IPS-11a (cell line): Measurements from ENCODE around the gene DAP.
"Not testable (repeated sequence)": the region's sequence is repeated elsewhere in the genome, so short reads cannot be mapped to it uniquely, and the experiment has no call there.

Source experiments
- H3K4me3 ChIP-seq: one replicate; pipeline ENCODE4 v1.5.1; 2013; ENCODE audit warnings: low read depth, low read length, control low read depth

Gene DAP

DNA sequence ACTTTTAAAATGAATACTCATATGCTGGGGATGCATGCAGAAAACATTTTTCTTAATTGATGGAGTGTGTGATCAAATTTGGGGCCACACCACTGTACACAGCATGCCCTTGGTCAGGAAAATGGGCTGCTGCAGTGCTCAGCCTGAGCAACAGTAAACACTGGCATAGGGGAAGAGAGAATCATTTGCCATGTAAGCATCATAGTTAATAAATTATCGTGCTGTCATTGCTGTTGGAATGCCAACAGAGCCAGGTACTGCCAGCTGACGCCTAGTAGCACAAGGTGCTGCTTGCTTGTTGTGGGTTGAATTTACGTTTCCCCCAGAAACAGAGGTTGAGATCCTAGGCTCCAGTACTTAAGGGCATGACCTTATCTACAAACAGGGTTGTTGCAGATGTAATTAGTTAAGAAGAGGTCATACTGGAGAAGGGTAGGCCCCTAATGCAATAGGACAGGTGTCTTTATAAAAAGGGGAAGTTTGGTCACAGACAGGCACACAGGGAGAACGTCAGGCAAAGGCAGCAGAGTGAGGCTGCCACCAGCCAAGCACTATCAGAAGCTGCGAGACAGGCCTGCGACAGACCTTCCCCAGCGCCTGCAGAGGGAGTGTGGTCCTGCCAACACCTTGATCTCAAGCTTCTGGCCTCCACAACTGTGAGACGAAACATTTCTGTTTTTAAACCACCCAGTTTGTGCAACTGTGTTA lies 25.3 kb downstream of the DAP start:
- no peak overlapping the region for H3K4me3 ChIP-seq

GRCh38 chr5:10734832-10735523 lies 26.1 kb downstream of the DAP start:
- H3K4me3 ChIP-seq = no peak overlapping the region

GRCh38 chr5:10734037-10734709 lies 26.9 kb downstream of the DAP start:
- no peak overlapping the region for H3K4me3 ChIP-seq

DNA sequence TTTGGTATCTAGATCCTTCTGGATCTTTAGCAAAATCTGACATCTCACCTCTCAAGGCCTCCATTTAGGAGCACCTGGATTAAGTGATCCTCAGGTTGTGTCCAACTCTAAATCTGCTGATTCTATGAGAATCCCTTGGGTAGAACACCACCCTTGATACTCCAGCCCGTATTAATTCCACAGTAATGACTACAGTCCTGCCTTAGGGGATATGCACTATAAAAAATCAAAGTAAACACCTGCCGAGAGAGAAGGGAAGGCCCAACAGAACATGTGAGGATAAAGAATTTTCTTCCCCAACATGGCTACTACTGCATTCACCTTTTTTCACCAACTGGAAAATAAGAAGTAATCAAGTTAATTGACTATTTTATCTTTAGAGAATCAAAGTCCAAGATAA lies 27.6 kb downstream of the DAP start:
- H3K4me3 ChIP-seq = no peak overlapping the region

DNA sequence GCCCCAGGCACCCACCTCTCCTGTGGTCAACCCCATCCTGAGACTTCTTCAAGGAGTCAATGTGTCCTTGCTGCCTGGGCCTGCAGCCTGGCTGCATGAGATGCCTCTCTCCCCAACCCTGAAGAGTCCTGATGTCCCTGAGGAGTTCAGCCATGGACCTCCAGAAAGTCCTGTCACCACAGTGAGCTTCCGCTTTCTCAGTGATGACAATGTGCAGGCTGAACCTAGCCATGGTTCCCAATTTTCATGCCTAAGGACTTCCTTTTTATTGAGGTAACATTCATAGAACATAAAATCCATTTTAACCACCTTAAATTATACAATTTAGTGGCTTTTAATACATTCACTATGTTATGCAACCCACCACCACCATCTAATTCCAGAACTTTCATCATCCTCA lies 29.1 kb downstream of the DAP start:
- H3K4me3 ChIP-seq = no peak overlapping the region

DNA sequence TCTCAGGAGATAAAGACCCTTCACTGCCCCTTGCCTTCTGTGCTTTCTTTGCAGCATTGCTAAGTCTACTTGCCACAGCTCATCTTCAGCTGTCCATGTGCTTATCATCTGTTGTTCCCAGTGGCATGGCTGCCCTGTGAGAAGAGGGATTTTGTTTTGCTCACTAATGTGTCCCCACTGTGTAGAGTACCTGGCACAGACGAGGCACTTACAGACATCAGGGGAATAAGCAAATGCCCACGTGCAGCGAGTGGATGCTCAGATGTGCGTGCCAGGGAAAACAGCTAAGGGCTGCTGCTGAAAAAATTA lies 31.0 kb downstream of the DAP start:
- H3K4me3 ChIP-seq = no peak overlapping the region

- H3K4me3 ChIP-seq = no peak overlapping the region
Measured at GRCh38 chr5:10729320-10730042, 31.6 kb downstream of the DAP start.

DNA sequence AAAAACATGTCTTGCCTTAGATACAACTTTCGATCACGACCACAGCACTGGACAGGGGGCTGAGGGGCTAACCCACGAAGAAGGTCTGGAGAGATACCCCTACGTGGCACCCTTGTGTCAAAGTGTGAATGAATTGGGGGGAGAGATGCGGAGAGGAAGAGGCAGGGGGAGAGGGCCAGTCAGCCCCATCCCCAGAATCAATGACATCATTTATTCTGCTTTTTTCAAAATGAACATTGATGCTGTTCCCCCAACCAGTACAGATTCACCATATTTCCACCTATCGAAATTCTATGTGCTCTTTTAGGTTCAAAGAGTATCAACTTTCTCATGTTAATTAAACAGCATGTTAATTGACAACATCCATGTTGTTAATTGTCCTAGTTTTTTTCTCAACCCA lies 32.4 kb downstream of the DAP start:
- no peak overlapping the region for H3K4me3 ChIP-seq

DNA sequence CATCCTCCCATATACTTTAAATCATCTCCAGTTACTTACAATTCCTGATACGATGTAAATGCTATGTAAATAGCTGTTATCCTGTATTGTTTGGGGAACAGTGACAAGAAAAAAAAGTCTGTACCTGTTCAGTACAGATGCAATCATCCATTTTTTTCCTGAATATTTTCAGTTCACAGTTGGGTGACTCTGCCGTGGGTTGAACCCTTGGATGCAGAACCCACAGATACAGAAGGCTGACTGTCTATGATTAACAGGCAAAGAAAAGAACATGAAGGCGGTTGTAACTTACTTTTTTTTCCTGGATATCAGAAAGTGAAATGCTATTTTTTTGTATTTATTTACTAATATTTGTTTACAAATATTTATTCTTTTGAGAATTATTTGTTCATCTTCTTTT lies 33.2 kb downstream of the DAP start:
- no peak overlapping the region for H3K4me3 ChIP-seq

GRCh38 chr5:10726913-10727517 lies 34.0 kb downstream of the DAP start:
- H3K4me3 ChIP-seq = no peak overlapping the region

DNA sequence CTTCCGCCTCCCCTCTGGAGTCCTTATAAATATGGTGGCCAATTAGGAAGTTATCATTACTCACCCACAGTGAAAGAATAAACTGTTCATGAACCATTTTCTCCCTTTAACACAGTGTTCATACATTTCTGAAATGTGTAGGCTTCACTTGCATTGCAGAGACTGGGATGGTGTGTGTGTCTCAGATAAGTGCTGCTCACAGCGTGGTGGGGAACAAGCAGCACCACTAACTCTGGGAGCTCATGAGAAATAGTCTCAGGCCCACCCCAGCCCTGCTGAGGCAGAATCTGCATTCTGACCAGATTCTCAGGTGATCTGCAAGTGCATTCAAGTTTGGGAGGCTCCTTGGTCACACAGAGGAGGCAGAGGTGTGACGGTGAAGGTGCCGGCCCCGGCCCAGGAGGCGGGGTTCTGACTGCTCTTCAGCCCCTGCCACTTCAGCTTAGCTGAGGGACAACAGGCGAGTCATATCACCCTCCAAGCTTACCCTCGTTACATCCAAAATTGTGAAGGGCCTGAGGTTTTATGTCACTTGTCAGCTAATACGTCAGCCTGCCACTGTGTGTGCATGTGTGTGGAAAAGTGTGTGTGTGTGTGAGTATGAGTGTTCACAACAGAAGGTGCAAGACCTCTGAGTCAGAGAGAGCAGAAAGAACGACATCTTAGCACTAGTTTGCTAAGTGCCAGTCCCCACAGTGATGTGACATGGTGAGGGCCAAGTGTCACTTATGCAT lies 34.7 kb downstream of the DAP start:
- H3K4me3 ChIP-seq = no peak overlapping the region

DNA sequence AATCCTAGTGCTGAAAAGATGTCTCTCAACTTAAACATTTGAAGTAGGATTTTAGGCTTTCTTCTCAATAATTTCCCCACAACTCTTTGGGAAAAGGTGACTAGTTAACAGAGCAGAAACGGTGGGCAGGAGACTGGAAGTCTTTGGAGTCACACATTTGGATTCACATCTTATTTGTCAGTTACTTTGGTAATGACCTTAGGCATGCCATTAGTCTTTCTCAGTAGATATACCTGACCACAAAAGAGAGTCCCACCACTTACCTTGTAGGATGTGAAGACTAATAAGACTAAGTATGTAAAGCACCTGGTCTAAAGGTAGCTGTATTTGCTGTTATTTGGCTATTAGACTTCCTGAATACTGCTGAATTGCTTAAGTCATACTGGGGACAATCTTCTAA lies 35.4 kb downstream of the DAP start:
- no peak overlapping the region for H3K4me3 ChIP-seq

GRCh38 chr5:10724781-10725507 lies 36.1 kb downstream of the DAP start:
- H3K4me3 ChIP-seq = no peak overlapping the region

DNA sequence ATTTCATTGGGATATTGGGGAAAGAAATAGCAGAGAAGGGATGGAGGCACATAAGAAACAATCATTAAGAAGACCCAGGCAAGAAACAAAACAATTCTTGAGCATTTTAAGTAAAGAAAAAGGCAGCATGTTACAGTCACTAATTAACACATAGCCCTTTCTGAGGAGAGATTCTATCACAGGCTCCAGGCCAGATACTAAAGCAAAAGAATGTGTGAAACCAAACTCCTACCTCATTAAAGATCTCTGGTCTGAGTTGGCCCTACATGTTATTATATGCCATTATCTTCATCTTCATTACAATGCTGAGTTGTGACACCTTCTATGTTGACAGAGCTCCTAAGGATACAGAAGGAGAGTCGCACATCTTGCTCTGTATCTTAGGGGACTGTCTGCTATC lies 37.5 kb downstream of the DAP start:
- no peak overlapping the region for H3K4me3 ChIP-seq

- H3K4me3 ChIP-seq = not testable (repeated sequence)
Measured at GRCh38 chr5:10720766-10721165, 40.3 kb downstream of the DAP start.

DNA sequence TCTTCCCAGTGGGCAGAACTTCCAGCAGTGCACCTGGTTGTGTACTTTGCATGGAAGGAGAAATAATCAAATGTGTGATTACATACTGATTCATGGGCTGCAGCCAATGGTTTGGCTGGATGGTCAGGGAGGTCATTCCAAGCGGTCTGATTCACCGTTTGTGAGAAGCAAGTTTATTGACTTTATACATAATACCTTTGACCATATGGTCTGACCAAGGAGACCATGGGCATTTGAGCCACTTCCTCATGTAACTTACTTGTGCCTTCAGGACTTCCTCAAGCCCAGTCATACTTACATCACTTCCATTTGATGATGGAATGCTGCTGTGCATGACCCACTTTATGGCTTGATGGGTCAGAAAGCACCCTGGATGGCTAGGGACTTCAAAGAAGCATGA lies 41.1 kb downstream of the DAP start:
- no peak overlapping the region for H3K4me3 ChIP-seq

- H3K4me3 ChIP-seq = not testable (repeated sequence)
Measured at GRCh38 chr5:10718617-10719016, 42.4 kb downstream of the DAP start.

GRCh38 chr5:10716825-10717224 lies 44.2 kb downstream of the DAP start:
- H3K4me3 ChIP-seq = not testable (repeated sequence)

DNA sequence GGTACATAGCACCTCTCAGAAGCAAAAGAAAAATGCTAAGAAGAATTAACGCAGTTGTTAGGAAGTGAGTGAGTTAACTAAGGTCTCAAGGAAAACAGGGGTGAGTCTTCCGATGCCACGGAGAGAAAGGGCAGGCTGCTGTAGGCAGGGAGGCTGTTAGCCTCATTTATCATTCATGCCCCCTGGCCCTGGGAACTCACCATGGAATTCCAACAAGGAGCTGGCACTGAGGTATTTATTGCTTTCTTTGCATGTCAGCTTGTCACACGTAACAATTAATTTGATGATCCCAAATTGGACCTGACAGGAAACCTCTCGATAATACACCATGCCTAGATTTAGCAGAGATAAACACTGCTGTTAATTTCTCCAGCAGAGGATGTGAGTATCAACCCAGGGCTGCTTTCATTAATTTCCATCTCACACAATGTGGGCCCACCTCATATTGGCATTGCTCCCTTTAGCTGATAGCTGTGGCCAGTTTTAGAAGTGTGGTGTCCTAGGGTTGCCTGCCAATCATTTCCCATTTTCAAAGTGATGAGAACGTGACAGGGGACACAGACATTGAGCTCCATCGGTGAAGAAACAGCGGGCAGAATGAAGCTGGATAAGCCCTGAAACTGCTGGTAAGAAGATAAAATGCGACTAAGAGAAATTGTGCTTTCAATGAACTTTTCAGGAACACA lies 45.3 kb downstream of the DAP start:
- H3K4me3 ChIP-seq = no peak overlapping the region
